VCaP (cell line): ENCODE data around the gene B4GALT6.
A peak's percentile ranks its signal among the peaks of the same experiment; 100 is the strongest.

Source experiments
- H3K27ac ChIP-seq: fragments of 450-650 bp; 2 replicates; pipeline ENCODE4 v1.5.1; 2017
- CTCF ChIP-seq: fragments of 450-650 bp; conservative IDR thresholded peaks from 2 replicates; pipeline ENCODE4 v1.5.1; 2017; ENCODE audit warnings: mild to moderate bottlenecking, moderate library complexity

Gene B4GALT6

DNA sequence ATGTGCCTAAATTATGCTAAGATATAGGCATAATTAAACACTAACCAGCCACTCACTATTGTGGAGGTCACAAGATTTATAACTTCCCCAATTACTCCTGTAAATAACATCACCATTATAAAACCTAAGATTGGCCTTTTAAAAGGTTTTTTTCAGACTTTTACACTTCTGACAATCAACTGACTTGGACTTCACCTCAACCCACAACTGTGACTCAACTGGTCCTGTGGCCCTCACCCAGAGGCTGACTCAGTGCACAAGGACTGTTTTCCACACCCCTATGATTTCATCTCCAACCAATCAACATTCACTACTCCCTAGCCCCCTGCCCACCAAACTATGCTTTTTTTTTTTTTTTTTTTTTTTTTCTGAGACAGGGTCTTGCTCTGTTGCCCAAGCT is 81.1 kb downstream of the B4GALT6 start:
- TF ChIP-seq CTCF = no peak
- no peak overlapping the region for H3K27ac ChIP-seq

DNA sequence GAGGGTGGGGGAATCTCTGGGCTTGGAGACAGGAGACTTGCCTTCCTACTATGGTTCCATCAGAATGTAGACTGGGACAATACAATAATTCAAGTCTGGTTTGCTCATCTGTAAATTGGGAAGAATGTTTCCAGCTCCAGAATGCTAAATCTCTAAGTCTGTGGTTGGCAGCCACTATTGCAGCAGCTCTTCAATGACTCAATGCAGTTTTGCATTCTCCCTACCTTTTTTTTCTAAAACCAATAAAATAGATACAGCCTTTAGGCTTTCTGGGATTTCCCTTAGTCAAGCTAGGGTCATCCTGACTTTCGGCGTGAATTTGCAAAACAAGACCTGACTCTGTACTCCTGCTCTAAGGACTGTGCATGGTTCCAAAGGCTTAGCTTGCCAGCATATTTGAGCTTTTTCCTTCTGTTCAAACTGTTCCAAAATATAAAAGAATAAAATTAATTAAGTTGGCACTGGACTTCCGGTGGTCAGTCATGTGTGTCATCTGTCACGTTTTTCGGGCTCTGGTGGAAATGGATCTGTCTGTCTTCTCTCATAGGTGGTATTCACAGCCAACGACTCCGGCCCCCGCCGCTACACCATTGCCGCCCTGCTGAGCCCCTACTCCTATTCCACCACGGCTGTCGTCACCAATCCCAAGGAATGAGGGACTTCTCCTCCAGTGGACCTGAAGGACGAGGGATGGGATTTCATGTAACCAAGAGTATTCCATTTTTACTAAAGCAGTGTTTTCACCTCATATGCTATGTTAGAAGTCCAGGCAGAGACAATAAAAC is 86.2 kb downstream of the B4GALT6 start:
- no peak for TF ChIP-seq CTCF
- no peak overlapping the region for H3K27ac ChIP-seq

GRCh38 chr18:31596081-31596872 is 88.1 kb downstream of the B4GALT6 start:
- no peak for TF ChIP-seq CTCF
- no peak overlapping the region for H3K27ac ChIP-seq

- no peak for TF ChIP-seq CTCF
- H3K27ac ChIP-seq = no peak overlapping the region
Observed at GRCh38 chr18:31595121-31595771, 89.1 kb downstream of the B4GALT6 start.

GRCh38 chr18:31592506-31593157 is 91.7 kb downstream of the B4GALT6 start:
- peak overlapping the region; percentile 64; the same call in 1 of the 2 replicates for H3K27ac ChIP-seq

DNA sequence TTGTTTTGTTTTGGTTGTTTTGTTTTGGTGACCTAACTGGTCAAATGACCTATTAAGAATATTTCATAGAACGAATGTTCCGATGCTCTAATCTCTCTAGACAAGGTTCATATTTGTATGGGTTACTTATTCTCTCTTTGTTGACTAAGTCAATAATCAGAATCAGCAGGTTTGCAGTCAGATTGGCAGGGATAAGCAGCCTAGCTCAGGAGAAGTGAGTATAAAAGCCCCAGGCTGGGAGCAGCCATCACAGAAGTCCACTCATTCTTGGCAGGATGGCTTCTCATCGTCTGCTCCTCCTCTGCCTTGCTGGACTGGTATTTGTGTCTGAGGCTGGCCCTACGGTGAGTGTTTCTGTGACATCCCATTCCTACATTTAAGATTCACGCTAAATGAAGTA is 92.8 kb downstream of the B4GALT6 start, which contains the start of gene TTR:
Gene TTR, plus strand, starts transcription at position 250 of the 400 bp plus-strand sequence. Its CDS starts 26 bp downstream, at position 276.
- peak within 1 kb of the TSS; percentile 64 for H3K27ac ChIP-seq
- no peak for TF ChIP-seq CTCF

More at GRCh38 chr18:31592506-31593157, 91.7 kb downstream of the B4GALT6 start:
- no peak for TF ChIP-seq CTCF

- peak overlapping the region; percentile 64 for H3K27ac ChIP-seq
- no peak for TF ChIP-seq CTCF
Observed at GRCh38 chr18:31591113-31591512, 93.3 kb downstream of the B4GALT6 start.
